HG02970 (cell line): ENCODE results near the gene SLC24A3.
"Not testable (repeated sequence)": the region's sequence is repeated elsewhere in the genome, so short reads cannot be mapped to it uniquely, and the experiment has no call there.

Source experiments
- ATAC-seq: cut with Tn5 transposase; IDR thresholded peaks from one replicate; pipeline ENCODE4 v1.9.1; 2021; ENCODE audit warnings: mild to moderate bottlenecking, moderate library complexity, moderate number of reproducible peaks; ENCODE audit not compliant: unreplicated experiment, low FRiP score

The SLC24A3 gene

GRCh38 chr20:19602675-19603375 is 390.4 kb downstream of the SLC24A3 start:
- ATAC-seq = no peak

DNA sequence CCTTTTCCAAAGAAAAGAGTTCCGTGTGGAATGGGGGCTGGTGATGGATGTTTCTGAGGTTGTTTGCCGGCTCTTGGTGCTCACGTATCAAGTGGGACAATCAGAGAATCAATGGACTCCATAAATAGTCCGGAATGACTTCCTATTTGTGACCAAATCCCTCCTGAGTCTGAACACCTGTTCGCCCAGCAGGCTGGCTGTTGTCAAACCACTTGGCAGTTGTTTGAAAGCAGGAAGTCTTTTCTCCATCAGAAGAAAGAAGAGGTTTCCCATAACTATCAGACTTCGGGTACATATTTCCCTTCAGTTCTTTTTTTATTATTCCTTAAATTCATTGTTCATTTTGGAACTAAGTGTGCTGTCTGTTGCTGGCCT is 390.9 kb downstream of the SLC24A3 start:
- no peak for ATAC-seq

DNA sequence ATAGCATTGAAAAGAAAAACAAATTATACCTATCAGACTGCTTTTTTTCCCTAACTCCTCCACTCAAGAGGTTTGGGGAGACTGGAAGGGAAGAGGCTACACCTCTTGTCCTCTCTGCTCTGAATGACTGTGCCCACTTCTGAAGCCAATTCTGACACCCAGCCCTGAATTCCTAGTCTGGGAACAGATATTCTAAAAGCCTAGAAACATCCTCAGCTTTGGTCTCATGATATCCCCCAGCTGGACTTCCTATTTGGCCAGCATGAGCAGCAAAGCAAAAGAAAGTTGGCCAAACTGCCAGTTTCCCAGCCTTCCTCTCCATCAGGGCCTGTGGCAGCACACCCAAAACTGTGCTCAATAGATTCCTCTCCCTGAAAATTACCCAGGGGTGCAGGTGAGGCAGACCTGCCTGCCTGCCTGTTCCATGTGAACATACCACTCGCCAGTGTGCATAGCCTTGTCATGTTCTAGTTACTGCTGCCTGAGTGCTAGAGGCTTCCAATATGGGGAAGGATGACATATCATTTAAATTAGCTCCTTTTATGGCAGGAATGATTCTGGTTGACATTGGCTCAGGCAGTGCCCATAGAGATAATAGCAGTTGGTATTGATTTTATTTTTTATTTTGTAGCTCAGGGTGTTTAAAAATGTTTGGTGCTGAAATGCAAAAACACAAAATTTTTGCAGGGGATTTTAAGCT is 393.5 kb downstream of the SLC24A3 start:
- no peak for ATAC-seq

- ATAC-seq = no peak
Observed at GRCh38 chr20:19609642-19610223, 397.3 kb downstream of the SLC24A3 start.

- no peak for ATAC-seq
Observed at GRCh38 chr20:19615629-19616028, 403.2 kb downstream of the SLC24A3 start.

DNA sequence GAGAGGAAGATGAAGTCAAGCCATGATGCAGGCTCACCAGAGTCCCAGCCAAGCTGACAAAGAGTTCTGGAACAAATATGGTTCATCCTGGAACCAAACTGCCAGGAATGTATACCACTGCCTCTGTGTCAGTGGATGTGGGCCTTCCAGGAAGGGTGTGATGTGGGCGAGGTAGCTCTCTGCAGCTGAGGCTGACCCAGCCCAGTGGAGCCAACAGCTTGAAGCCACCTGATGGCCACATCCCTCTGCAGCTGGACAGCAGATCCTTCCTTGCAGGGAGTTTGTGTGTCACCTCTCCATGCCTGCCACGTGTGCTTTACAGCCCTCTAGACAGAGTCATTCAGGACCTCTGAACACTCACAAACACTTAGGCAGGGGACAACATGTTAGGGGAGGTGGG is 403.6 kb downstream of the SLC24A3 start:
- no peak for ATAC-seq

GRCh38 chr20:19616620-19617019 is 404.2 kb downstream of the SLC24A3 start:
- no peak for ATAC-seq

DNA sequence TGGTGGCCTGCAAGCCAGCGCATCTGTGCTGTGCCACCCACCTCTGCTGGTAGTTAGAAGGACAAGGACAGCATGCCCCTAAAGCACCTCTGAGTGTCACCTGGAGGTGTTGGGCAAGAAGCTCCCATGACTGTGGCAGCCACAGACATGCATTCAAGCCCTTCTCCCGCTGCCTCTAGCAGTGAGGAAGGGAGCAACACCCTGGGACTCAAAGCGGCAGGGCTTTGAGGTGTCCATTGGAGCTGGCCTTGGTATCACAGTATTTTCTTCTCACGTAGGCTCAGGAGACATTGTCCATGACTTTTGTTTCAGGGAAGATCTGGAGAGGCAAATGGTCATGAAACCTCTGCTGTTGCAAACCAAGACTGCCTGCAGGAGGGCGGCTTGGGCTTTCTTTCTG is 404.8 kb downstream of the SLC24A3 start:
- no peak for ATAC-seq

- no peak for ATAC-seq
Observed at GRCh38 chr20:19618711-19619110, 406.3 kb downstream of the SLC24A3 start.

DNA sequence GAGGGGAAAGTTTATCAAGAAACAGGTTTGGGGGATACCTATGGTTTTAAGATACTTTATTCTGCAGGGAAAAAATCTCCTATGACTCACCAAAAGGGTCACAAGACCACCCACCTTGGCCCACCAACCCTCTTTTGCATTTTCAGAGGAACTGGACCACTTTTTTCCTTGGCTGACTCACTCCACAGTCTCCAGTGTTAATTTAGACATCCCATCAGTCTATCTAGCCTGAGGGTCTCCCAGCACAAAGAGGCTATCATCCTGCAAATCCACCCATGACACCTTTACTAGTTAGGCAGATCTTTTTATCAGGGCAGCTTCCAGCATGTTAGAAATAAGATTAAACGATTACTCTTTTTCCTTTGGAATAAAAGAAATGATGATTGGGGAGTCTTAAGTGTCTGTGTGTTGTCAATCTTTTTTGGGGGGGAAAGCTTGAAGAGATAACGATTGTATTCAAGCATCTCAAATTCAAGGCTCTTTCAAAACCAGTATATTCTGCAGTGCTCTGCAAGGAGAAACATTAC is 407.5 kb downstream of the SLC24A3 start:
- no peak for ATAC-seq

- no peak for ATAC-seq
Observed at GRCh38 chr20:19620446-19620845, 408.0 kb downstream of the SLC24A3 start.

DNA sequence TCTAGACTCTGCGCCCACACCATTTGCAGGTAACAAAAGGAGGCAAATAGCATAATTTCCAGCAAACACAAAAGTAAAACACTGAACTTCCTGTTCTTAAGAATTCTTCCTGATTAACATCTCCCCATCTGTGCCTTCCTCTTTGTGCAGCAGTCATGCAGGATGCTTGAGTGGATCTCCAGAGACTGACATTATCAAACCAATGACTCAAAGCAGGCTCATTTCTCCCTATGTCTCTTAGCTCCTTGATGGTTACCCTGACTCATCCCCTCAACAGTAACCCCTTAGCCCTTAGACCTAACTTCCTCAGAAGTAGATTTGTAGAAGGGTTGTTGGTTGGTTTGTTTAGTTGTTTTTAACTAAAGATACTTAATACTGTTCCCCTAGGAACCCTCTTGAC is 408.6 kb downstream of the SLC24A3 start:
- no peak for ATAC-seq

- no peak for ATAC-seq
Observed at GRCh38 chr20:19624221-19624965, 412.0 kb downstream of the SLC24A3 start.

DNA sequence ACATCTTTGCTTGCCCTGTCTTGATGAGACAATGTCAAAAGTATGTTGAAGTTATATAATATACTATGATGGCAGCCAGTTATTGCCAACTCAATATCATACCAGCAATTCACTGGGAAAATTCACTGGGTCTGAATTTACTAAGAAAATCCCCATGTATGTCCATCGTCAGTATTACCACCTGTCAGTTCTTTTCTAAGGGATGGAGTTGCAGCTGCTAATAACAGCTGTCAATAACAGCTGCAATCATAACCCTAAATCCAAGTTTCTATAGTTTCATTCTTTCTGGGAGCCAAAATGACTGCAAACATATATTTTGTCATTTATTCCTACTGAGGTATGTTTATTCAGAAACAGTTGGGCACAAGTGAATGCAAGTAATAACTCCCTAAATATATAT is 413.0 kb downstream of the SLC24A3 start:
- ATAC-seq = no peak

DNA sequence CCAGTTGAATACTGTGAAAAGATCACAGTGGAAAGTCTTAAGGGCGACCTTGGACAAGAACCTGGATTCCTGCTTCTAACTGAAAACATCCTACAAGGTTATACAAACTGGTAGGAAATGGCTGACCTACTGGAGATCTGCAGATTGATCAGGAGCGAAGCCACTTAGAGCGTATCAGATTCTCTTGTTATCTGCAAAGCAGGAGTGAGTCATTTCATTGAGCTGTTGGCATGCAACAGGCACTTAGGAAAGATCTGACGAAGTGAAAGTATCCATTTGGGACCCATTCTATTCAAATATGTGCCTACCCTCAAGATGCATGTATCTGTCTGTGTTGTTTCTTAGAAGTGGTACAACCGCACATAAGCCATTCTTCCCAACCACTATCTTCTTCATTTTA is 414.5 kb downstream of the SLC24A3 start:
- no peak for ATAC-seq

- no peak for ATAC-seq
Observed at GRCh38 chr20:19628570-19629134, 416.2 kb downstream of the SLC24A3 start.

DNA sequence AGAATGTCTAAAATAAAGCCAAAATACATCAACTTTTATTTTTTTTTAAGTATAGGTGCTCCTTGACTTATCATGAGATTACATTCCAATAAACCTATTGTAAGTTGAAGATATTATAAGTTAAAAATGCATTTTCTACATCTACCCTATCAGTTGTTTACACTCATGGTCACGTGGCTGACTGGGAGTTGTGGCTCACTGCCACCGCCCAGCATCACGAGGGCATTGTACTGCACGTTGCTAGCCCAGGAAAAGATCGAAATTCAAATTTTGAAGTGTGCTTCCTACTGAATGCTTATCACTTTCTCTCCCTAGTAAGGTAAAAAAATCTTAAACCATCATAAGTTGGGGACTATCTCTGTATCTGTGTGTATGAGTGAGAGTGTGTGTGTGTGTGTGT is 419.0 kb downstream of the SLC24A3 start:
- no peak for ATAC-seq

DNA sequence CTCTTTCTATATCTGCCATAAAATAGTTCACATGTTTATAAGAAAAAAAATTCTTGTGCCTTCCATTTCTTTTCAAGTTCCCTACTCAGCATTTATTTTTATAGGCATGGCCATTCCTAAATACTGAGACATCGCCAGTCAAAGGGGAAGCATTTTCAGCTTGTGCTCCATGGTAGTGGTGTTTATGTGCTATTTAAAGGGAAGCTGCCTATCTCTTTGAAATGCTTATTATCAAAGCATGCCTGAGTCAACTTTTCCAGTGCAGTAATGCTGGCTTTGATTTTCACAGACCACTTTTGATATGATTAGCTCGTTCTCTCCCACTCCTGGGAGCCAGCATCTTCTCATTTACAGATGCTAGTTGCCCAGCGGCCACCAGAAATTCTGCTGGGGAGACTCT is 421.5 kb downstream of the SLC24A3 start:
- ATAC-seq = no peak

DNA sequence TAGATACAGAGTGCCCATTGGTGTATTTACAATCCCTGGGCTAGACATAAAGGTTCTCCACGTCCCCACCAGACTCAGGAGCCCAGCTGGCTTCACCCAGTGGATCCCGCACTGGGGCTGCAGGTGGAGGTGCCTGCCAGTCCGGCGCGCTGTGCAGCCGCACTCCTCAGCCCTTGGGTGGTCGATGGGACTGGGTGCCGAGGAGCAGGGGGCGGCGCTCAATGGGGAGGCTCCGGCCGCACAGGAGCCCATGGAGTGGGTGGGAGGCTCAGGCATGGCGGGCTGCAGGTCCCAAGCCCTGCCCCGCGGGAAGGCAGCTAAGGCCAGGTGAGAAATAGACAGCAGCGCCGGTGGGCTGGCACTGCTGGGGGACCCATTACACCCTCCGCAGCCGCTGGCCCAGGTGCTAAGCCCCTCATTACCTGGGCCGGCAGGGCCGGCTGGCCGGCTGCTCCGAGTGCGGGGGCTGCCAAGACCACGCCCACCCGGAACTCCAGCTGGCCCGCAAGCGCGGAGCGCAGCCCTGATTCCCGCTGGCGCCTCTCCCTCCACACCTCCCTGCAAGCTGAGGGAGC is 427.1 kb downstream of the SLC24A3 start:
- not testable (repeated sequence) for ATAC-seq

- ATAC-seq = no peak
Observed at GRCh38 chr20:19642860-19643259, 430.4 kb downstream of the SLC24A3 start.
